Fibroblast of skin of abdomen (primary cell): Measurements from ENCODE around the gene DUSP16.
"Not testable (repeated sequence)": the region's sequence is repeated elsewhere in the genome, so short reads cannot be mapped to it uniquely, and the experiment has no call there.

Experiments
- DNase-seq: peaks from one replicate; pipeline ENCODE4 v3.0.0-alpha.2; 2013

Gene DUSP16

DNA sequence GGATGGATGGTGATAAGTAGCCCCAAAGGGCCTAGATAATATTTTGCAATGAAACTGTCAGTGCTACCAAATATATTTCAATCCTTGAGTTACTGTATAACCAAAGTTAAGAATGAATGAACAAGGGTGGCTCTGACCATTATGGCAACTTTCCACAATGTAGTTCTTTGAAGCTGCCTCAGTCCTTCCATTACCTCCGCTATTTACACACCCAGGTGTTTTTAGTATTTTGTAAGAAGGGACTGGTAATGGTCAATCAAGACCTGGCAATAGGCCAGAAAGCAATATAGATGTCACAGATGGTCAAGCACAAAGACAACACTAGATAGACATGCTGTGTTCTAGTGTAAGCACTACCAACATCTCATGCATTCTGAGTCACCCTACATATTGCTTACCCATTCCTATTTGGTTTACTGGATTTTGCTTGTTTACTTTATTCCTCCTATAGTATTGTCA, 16.3 kb downstream of the DUSP16 start:
- no peak for DNase-seq

DNA sequence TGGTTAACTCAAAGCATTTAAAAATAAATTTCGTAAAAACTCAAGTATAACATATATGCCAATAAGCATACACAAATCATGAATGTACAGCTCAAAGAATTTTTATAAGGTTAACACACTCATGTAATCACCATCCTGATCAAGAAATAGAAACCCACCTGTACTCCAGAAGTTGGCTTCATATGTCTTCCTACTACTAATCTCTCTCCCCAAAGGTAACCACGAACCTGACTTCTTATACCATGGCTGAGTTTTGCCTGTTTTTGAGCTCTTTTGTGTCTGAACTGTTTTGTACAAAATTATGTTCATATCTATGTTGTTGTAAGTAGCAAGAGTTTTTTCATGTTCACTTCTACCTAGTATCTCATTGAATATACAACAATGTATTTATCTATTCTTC, 18.7 kb downstream of the DUSP16 start:
- DNase-seq = no peak

DNA sequence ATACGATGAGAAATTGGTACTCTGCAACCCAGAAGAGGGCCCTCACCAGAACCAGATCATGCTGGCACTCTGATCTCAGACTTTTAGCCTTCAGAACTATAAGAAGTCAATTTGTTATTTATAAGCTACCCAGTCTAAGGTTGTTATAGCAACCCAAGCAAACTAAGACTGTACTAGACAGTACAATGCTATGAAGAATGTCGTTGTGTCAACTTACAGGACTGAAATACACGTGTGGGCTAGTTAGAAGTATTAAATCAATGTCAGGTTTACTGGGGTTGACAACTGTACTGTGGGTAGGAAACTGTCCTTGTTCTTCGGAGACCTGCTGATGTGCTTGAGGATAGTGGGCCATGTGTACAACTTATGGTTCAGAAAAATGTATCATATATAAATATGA, 19.7 kb downstream of the DUSP16 start:
- no peak for DNase-seq

DNA sequence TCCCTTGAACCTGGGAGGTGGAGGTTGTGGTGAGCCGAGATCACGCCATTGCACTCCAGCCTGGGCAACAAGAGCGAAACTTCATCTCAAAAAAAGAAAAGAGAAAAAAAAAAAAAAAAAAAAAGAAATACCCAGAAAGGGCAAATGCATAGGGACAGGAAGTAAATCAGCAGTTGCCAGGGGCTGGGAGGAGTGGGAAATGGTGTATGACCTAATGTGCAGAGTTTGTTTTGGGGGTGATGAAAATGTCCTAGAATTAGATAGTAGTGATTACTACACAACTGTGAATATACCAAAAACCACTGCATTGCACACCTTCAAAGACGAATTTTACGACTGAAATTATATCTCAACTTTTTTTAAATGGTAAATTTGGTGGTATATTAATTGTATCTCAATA, 20.4 kb downstream of the DUSP16 start:
- DNase-seq = no peak

DNA sequence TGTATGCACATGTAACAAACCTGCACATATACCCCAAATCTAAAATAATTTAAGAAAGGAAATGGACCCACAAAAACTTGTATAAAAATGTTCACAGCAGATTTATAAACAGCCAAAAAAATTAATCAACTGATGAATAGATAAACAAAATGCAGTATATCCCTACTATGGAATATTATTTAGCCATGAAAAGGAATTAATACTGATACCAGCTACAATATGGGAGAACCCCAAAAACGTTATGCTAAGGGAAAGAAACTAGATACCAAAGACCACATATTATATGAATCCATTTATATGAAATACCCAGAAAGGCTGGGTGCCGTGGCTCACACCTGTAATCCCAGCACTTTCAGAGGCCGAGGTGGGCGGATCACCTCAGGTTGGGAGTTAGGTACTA, 20.9 kb downstream of the DUSP16 start:
- no peak for DNase-seq

DNA sequence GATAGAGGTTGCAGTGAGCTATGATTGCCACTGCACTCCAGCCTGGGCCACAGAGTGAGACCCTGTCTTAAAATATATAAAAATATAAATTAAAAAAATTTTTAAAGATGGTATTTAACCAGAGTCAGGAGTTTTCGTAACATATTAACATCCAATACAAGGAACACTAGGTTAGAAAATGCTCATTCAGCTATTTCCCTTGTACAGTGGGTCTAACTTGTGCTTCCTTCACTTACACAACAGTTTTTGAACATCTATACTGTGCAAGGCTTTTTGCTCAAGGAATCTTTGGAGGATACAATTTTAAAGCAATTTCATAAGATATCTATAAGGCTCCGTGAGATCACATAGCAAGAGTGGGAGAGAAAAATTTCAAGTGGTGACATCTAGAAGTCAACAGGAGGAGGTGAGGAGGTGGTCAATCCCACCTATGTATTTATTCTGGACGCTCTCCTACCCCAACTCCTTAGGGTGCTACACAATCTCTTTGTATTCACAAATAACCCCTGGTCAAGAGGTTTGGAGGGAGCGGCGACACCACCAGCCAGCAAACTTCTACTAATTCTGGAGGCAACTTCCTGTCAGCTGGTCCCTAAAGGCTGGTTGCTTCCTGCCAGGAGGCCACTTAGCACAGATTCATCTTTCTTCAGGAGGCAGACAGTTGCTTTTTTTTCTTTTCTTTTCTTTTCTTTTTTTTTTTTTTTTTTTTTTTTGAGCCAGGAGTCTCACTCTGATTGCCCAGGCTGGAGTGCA, 22.2 kb downstream of the DUSP16 start:
- DNase-seq = no peak

DNA sequence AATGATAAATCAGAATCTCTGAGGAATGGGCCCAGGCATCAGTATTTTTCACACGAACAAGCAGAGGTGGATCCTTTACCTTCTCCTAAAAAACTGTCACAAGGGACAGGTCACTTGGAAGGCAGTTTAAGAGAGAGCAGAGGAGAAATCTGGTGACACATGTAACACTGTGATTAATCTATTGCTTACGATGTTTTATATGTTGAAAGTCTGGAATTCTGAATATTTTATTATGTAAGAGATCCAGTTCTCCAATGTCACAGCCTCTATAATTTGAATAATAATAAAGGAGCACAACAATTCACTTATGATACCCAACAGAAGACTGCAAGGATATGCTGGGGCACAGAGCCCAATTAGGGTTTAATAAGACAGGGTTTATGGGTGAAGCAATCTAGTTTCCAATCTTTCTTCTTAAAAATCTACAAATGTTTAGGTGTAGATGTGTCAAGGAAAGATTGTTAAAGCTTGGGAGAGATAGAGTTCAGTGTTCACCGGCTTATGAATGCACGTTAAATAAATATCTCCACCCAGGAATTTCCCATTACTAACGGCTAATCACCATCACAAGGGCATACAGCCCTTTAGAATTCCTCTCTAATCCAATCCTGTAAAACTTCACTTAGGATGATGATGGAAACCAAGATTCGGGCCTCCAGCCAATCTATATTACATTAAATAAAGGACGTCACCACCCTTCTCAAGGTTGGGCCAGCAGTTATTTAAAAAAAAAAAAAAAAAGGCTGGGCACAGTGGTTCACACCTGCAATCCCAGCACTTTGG, 23.4 kb downstream of the DUSP16 start:
- no peak for DNase-seq

DNA sequence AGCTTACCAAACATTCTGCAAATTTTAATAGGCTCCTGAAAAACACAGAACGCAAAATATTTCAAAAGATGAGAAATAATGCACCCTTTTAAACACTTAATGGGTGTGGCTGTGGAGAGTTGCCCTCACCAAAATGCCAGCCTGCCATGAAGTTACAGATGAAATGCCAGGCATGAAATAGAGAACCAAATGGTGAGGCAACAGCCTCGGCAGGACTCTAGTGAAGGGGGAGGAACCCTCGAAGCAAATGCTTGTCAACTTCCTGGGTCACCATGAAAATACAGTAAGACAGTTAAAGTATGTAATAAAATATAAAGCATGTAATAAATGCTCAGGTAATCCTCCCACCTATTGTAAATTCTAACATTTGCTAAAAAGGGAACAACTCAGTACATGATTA, 24.1 kb downstream of the DUSP16 start:
- no peak for DNase-seq

DNA sequence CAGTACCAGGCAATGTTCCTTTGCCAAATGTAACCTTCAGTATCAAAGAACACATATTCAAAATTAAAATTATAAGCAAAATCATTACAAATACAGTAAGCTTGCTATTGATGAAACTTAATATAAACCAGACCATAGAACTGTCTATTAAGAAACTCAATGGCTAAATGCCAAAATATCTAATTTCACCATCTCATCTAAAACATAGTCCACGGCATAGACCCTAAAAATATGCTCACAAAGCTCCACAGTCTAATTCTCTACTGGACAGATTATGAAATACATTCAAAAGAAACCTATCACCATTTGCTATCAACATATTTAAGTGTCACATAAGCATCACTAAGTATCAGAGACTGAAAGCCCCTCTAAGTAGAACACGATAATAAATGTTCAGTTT, 25.2 kb downstream of the DUSP16 start:
- no peak for DNase-seq

DNA sequence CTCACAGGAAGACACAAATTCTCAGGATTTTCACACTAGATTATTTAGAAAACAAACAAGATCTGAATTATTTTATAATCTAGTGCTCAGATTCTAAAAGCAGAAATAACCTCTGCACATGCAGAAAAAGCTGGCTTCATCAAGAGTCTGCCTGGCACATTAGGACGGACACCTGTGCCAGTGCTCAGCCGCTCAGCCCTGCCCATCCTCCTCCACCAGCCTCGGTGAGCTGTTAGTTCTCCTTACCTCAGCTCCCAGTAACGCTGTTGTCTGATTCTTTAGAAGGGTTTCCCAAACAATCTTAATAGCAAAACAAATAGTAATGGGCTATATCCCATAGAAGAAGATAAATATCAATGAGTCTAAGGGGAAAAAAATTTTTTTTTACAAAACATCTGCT, 27.7 kb downstream of the DUSP16 start:
- DNase-seq = no peak

DNA sequence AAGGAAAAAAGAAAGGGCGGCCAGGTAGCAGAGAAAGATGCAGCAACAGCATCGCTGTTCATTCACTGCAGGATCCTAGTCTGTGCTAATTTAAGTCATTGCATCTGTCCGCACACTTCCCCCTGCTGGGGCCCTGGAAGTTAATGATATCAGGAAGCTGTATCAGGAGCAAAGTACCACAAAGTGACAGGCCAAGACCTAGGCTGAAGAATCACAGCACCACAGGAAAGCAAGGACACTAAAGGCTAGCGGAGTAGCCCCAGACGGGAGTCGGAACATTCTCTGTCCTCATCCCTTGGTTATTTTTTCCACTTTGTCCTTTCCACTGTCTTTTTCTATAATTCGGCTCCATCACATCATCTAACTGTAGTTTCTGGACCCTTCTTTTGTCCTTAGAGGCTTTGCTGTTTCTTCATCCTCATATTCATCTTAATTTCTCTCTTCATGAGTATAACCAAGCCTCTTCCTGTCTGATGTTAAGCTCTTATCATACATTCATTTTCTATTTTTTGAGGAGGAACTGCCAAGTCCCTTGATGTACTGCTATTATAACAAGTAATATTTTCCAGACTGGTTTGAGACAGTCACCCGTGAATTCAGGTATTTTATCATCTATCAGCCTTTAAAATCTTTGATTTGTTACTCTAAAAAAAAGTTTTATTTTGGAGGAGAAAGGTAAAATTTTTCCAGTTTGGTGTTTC, 28.3 kb downstream of the DUSP16 start:
- no peak for DNase-seq

DNA sequence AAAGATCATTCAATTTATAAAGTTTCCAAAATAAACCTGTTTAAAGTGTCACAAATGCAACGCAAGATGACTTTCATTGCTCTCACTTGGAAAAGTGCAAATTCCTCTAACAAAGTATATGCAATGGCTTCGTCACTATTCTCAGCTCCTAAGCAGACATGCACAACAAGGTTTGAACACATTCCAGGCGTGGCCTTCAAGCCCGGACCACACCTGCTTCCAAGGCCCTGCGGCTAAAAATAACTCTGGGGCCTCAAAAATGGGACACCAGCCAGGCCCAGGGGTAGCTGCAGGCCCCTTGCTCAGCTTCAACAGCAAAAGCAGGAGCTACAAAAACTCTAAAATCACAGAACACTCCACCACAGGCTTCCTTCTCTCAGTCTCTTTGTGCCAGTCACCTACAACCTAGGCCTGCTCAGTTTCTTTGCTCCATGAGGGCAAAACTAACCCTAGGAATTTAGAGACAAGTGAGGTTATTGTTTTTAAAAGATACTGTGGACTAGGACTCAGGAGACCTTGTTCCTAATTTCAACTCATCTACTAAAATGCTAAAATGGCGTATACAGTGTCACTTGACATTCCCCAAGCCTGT, 29.3 kb downstream of the DUSP16 start:
- peak; percentile 35 for DNase-seq

DNA sequence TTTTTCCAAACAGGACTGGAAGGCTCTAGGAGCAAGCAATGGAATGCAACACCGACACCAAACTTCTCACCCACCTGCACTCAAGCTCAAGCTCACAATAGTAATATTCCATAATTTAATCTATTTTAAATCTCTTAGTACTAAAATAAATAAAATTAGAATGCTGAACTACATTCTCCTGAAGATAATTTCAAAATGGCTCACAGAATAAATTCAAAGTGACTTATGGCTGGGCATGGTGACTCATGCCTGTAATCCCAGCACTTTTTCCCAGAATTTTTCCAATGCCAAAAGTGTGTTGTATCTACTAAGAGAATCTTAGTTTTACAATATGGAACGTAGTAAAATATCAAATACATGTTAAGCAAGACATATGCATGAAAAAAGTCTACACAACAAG, 31.5 kb downstream of the DUSP16 start:
- no peak for DNase-seq

DNA sequence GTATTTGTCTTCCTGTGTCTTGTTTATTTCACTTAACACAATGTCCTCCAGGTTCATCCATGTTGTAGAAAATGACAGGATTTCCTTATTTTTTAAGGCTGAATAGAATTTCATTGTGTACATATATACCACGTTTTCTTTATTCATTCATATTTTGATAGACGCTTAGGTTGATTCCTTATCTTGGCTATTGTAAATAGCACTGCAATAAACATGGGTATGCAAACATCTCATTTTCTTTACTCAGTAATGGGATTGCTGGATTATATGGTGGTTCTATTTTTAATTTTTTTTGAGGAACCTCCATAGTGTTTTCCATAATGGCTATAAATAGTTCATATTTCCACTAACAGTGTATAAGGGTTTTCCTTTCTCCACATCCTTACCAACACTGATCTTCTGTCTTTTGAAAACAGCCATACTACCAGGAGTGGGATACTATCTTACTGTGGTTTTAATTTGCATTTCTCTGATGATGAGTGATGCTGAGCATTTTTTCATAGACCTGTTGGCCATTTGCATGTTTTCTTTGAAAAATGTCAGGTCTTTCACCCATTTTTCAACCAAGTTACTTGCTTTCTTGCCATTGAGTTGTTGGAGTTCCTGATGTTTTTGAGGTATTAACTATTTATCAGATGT, 32.8 kb downstream of the DUSP16 start:
- DNase-seq = no peak

DNA sequence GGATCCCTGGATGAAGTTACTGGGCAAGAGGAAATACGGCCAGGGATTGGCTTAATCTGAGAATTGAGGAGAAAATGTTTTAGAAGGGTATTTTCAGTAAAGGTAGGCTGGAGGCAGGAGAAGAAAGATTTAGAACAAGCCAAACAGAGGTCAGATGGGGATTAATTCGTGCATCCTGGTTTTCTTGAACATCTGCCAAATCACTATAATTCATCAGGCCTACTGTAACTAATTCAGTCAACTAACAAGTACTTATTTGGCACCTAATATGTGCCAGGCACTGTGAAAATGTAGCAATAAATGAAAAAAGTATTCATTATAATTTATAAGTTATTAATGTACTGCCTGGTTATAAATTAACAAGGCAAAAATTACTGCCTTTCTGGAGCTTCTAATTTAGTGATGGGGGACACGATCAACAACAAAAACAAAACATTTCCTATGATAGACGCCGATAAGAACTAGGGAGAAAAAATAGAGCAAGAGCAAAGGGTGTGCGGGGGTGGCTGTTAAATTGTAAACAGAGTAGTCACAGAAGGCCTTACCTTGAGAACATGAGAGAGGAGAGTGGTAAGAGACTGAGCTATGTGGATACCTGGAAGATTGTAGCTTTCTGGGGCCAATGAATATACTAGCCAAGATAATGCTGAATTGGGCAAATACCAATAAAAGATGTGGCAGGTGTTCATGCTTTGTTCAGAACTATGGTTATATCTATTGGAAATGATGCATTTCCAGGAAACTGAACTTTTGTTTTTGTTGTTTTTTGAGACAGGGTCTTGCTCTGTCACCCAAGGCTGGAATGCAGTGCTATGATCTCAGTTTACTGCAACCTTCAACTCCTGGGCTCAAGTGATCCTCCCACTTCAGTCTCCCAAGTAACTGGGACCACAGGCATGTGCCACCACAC, 34.0 kb downstream of the DUSP16 start:
- no peak for DNase-seq

DNA sequence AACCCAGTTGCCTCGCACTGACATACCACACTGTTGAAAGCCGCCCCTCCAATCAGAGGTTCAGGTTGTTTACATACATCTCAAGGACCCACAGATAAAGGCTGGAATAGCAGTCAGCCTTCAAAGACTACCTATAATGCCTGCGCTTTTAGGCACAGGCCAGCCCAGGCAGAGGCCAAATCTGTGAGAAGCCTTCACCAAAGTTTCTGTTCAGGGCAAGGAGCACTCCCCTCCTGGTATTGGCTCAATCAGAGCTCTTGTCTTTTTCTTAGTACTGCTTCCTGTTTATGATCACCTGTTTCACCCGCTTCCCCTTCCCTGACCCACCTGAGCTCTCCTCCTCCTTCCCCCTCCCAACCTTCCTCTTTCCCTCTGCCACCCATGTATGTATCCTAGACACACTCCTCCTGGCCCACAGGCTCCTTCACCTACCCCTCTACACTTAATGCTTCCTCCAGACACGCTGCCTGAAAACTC, 34.8 kb downstream of the DUSP16 start:
- no peak for DNase-seq

DNA sequence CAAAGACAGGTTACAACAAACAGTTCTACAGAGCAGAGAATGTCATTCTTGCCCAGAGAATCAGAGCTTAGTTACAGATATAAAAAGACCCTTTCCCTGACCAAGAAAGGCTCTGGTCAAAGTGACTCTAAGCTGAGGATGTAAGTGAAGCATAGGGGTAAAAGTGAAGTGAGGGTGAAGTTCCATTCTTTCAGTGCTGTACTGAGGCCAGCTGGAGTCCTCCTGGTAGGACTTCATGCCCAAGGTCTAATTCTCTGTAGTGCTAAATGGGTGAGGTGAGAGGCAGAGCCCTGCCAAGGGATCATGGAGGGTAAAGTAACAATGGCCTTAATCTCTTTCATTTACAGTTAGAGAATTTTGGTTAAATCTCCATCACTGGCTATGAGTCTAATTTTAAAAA, 38.5 kb downstream of the DUSP16 start:
- DNase-seq = no peak

DNA sequence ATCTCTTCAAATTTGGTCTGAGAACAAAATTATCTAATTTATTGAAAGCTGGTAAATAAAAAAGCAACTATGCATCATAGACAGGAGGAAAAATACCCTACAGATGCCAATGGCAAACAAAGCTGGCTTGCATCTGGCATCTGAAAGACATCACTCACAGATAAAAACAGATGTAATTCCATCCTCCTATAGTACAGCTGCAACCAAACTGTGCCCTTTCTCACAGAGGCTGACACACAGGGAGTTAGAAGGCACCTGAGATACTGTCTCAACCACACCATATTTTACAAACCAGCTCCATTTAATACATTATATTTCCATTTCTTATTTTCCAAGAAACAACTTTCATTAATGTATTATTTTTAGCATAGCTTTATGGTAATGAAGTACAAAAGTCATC, 39.4 kb downstream of the DUSP16 start:
- no peak for DNase-seq

DNA sequence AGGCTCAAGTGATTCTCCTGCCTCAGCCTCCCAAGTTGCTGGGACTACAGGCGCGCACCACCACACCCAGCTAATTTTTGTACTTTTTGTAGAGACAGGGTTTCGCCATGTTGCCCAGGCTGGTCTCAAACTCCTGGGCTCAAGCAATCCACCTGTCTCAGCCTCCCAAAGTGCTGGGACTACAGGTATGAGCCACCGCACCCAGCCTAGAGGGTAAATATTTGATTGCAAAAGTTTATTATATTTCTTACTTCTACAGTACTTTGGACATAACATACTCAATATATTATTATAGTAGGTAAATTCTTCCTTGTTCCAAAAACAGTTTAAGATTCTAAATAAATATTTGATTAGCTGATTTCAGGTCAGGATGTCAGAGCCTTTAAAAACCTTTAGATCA, 40.0 kb downstream of the DUSP16 start:
- not testable (repeated sequence) for DNase-seq

DNA sequence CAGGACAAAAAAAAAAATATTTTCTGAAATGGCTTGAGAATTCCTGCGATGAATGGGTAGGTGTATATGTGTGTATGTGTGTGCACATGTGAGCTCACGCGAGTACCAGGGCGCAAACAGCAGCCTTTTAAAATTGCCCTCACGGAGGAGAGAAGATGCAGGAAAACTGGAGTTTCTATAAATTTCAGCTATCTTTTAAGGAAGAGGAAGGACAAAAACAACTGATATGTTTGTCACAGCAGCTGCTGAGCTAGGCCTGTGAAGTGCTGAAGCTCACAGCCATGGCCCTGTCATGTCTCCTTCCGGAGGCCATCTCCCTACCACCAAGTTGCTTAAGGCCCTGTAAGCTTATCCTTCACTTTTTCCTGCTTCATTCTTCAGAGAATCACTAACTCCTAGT, 40.8 kb downstream of the DUSP16 start:
- DNase-seq = no peak

DNA sequence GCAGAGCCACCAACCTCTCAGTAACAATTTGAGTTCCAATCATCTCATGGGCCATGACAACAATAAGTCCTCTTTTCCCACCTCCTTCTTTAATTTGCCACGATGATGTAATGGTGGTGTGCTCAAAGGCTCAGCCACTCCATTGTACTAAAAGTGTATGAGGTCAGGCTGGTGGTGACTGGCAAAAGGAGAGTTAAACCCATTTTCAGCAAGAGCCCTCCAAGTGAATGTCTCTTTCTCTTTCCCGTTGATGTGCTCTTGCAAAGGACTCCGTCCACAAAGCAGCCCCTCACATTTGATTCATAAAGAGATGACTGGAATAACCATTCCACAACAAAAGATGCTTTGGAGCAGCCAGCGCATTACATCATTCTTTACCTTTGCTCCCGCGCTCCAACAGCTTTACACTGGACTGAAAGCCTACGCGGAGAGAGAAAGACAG, 41.6 kb downstream of the DUSP16 start:
- no peak for DNase-seq
